ENCODE results near the gene TBC1D9B.
A peak's percentile ranks its signal among the peaks of the same experiment; 100 is the strongest.

The TBC1D9B gene

GRCh38 chr5:179819296-179820126 is 88.2 kb downstream of the TBC1D9B start:
- peak; percentile 91 for DNase-seq
- peak overlapping the region; percentile 24; the same call in 1 of the 2 replicates for H3K4me3 ChIP-seq (ENCODE audit: low read depth, low read length)
- TF ChIP-seq CTCF (IDR thresholded peaks at IDR 0.05; ENCODE audit: low read depth, low read length): no peak

GRCh38 chr5:179818746-179819295 is 88.9 kb downstream of the TBC1D9B start:
- Histone ChIP-seq H3K27me3 (no peaks in the 10 kb centered on the region), H3K4me3 (ENCODE audit: low read depth, low read length) (peak overlapping the region; percentile 24), H3K9me3 (no peaks in the 10 kb centered on the region), H3K4me1 (peaks cover 22% of the 10 kb centered on the region), H3K36me3 (peaks cover 9% of the 10 kb centered on the region)
- DNase-seq: peak; percentile 71
- no peak for TF ChIP-seq CTCF (IDR thresholded peaks at IDR 0.05; ENCODE audit: low read depth, low read length)

More at GRCh38 chr5:179819296-179820126, 88.2 kb downstream of the TBC1D9B start:
- peaks cover 16% of the 10 kb centered on the region for H3K36me3 ChIP-seq
- H3K4me1 ChIP-seq: peaks cover 22% of the 10 kb centered on the region
- H3K9me3 ChIP-seq: no peaks in the 10 kb centered on the region
- H3K27me3 ChIP-seq: no peaks in the 10 kb centered on the region

DNA sequence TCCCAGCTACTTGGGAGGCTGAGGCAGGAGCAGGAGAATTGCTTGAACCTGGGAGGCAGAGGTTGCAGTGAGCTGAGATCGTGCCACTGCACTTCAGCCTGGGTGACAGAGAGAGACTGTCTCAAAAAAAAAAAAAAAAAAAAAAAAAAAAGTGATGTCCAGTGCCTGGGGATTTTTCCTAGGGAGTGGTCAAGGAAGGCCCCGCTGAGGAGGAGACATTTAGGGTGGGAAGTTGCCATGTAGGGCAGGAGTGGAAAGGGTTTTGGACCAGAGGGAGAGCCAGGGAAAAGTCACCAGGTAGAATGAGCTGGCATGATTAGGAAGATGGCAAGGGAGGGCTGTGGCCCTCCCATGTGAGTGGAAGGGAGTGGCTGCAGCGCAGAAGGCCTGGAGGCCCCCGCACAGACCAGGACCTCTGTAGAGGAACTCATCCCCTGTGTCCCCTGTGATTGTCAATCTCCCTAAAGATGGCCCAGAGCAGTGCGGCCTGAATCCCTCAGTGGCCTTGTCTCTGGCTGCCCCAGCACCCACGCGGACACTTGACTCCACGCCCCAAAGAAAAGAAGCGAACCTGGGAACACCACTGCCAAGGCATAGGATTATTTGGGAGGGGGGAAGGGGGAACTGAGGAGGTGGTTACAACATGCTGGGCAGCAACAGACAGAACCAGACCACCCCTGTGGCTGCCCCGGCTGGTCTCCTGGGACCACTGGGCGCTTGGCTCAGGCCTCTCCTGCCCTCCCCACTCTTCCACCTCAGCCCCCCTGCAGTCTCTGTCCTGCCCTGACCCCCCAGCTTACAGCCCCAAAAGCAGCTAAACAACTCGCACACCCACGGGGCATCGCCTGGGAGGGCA is 89.6 kb downstream of the TBC1D9B start:
- H3K4me3 ChIP-seq (ENCODE audit: low read depth, low read length): peak overlapping the region; percentile 24
- no peak for TF ChIP-seq CTCF (IDR thresholded peaks at IDR 0.05; ENCODE audit: low read depth, low read length)
- H3K9me3 ChIP-seq: no peaks in the 10 kb centered on the region
- peaks cover 5% of the 10 kb centered on the region; the same call in 1 of the 2 replicates for H3K36me3 ChIP-seq
- no peaks in the 10 kb centered on the region for H3K27me3 ChIP-seq
- no peak for DNase-seq
- H3K4me1 ChIP-seq: peaks cover 22% of the 10 kb centered on the region

DNA sequence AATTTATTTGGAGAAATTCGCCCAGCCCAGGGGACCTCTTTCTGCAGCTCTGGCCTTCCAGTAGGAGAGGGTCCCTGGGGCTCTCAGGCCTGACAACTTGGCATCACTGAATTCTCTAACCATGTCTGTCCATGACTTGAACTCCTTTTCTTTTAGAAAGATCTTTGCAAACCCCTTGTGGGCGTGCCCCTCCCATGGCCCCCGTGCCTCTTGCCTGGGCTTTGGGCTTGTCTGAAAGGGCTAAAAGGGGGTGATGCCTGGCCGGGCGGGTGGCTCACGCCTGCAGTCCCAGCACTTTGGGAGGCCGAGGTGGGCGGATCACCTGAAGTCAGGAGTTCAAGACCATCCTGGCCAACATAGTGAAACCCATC is 90.2 kb downstream of the TBC1D9B start:
- Histone ChIP-seq H3K9me3 (no peaks in the 10 kb centered on the region), H3K27me3 (no peaks in the 10 kb centered on the region), H3K4me3 (ENCODE audit: low read depth, low read length) (peak overlapping the region; percentile 32), H3K36me3 (peaks cover 2% of the 10 kb centered on the region; the same call in 1 of the 2 replicates), H3K4me1 (peaks cover 22% of the 10 kb centered on the region)
- no peak for TF ChIP-seq CTCF (IDR thresholded peaks at IDR 0.05; ENCODE audit: low read depth, low read length)
- DNase-seq: no peak

DNA sequence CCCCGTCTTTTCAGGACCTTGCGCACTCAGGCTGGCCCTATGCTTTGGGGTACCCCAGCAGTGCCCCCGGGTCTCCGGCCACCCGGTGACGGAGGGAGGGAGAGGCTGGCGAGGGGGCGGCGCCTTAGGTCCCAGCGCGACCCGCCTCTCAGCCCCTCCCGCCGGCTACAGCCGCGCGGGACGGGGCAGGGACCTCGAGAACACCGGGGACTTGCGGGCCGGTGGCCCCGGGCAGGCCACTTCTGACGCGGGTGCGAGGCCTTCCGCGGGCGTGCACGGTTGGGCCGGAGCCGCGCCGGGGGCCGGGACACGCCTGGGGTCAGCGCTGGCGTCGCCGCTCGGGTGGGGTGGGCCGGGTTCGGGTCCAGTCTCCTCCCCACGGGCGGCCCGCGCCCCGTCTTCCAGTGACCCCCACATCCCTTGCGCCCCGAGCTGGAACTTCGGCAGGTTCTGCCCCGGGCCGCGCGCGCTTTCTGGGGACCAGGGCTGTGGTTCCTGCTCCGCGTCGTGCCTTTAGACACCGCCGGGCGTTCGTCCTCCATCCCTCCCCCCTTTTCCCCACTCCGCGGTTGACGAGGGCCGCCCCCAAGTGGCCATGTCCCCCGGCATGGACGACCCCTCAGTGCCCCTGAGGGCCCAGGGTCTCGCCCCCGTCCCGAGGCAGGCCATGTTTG is 90.8 kb downstream of the TBC1D9B start:
- peaks cover 20% of the 10 kb centered on the region for H3K4me1 ChIP-seq

More for the DNA sequence above, 90.8 kb downstream of the TBC1D9B start:
- peak; percentile 5; the same call in 1 of the 2 replicates for TF ChIP-seq CTCF (IDR thresholded peaks at IDR 0.05; ENCODE audit: low read depth, low read length)
- Histone ChIP-seq H3K36me3 (peaks cover 7% of the 10 kb centered on the region), H3K4me3 (ENCODE audit: low read depth, low read length) (peak overlapping the region; percentile 32), H3K27me3 (no peaks in the 10 kb centered on the region), H3K9me3 (no peaks in the 10 kb centered on the region)
- no peak for DNase-seq
